Lung (tissue), 12 donors: ENCODE data around the gene RBP3. TPM values are rescaled to one million over a fixed set of nuclear protein-coding genes. Genes with fewer than 3 reads are reported as not detected.

Experiments
- ATAC-seq: fragments of 200-7000 bp; cut with Tn5 transposase; one replicate; pipeline ENCODE4 v1.9.1; 2020; ENCODE audit warnings: moderate number of reproducible peaks; ENCODE audit not compliant: insufficient read depth, low FRiP score
- DNase-seq, 3 donors: peaks; one replicate each; pipeline ENCODE4 v3.0.0-alpha.2; 2013 to 2017
- H3K27ac ChIP-seq, 2 donors: one replicate each; pipeline ENCODE4 v1.5.1; 2013; ENCODE audit warnings: mild to moderate bottlenecking in 2 of 2, moderate library complexity in 2 of 2, control low read depth in 1 of 2, inconsistent platforms in 1 of 2, low read depth in 1 of 2, low read length in 1 of 2
- H3K27me3 ChIP-seq, 3 donors: one replicate each; pipeline ENCODE4 v1.5.1; 2013; ENCODE audit warnings: low read length in 2 of 3; ENCODE audit not compliant: control insufficient read depth in 3 of 3, insufficient read depth in 3 of 3
- H3K36me3 ChIP-seq, 4 donors: one replicate each; pipeline ENCODE4 v1.5.1; 2013; ENCODE audit warnings: low read length in 4 of 4, mild to moderate bottlenecking in 1 of 4, moderate library complexity in 1 of 4; ENCODE audit not compliant: control insufficient read depth in 4 of 4, insufficient read depth in 4 of 4
- H3K4me1 ChIP-seq, 5 donors: one replicate each; pipeline ENCODE4 v1.5.1; 2013; ENCODE audit warnings: low read length in 5 of 5, mild to moderate bottlenecking in 2 of 5, moderate library complexity in 1 of 5; ENCODE audit not compliant: control insufficient read depth in 5 of 5, insufficient read depth in 5 of 5
- H3K4me3 ChIP-seq: one replicate; pipeline ENCODE4 v1.5.1; 2013; ENCODE audit warnings: mild to moderate bottlenecking, control low read depth, moderate library complexity
- H3K9ac ChIP-seq, 2 donors: one replicate each; pipeline ENCODE4 v1.5.1; 2013; ENCODE audit warnings: low read length in 2 of 2, control low read depth in 1 of 2; ENCODE audit not compliant: insufficient read depth in 1 of 2
- H3K9me3 ChIP-seq, 4 donors: one replicate each; pipeline ENCODE4 v1.5.1; 2013; ENCODE audit warnings: low read length in 3 of 4, mild to moderate bottlenecking in 1 of 4, moderate library complexity in 1 of 4; ENCODE audit not compliant: control insufficient read depth in 4 of 4, insufficient read depth in 3 of 4
- WGBS, 2 donors: extraction: QIAGEN DNeasy Blood & Tissue Kit; methylation state at CpG; one replicate each; pipeline ENCODE4 v1.1.7; 2013; 5-methylcytosine and 5-hydroxymethylcytosine counted together
- polyA plus RNA-seq, 2 donors: library from polyadenylated mRNA; stranded (reverse); fragments of 200-250 nt; gene quantifications; one replicate each; pipeline ENCODE4 v1.2.1, GENCODE V29; 2013
- total RNA-seq, 2 donors: library from RNA; depleted of rRNA in 1 of 2; stranded (reverse); fragments of >200 nt in 1 of 2; gene quantifications; one replicate each; pipeline ENCODE4 v1.2.1, GENCODE V29; 2014 to 2021
- TF ChIP-seq, protein P1 (sequence below): IDR thresholded peaks from 2 replicates; pipeline ENCODE4 v1.5.1; 2012; ENCODE audit warnings: mild to moderate bottlenecking; ENCODE audit errors: control extremely low read depth, extremely low read depth
- donor health status: control.
- donor health status: control.
- donor health status: Bipolar disorder and iron deficiency.
- donor health status: healthy.
- donor health status: DM: yes; HTN: yes; CAD: no.

Gene RBP3
- total and polyA plus RNA-seq, 4 donors: 0.01 TPM; not detected in 3

DNA sequence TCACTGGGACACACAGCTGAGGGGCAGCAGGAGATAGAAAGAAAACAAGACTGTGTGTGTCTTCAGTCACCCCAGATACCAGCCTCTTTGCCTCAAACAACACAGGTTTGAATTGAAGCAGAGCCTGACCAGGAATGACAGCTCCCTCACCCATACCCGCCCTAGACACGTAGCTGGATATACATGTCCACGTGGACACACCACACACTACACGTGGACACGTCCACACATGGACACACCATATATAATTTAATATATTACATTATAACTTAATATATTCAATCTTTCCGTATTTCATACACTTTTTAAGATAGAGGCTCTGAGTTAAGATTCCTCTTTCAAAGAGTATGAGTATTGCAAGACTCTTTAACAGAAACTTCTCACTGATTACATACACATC, 14.6 kb upstream of the RBP3 start:
- peaks cover 0 to 7% (median 0%) of the 10 kb centered on the region in 5 donors for H3K4me1 ChIP-seq
- H3K9ac ChIP-seq: no peak overlapping the region
- H3K9me3 ChIP-seq: peaks cover 0 to 2% (median 0%) of the 10 kb centered on the region in 4 donors
- 88 to 92% methylated on average over 6 of the region's 6 CpGs for WGBS, 2 donors
- no peak overlapping the region for H3K4me3 ChIP-seq
- ATAC-seq: no peak
- TF ChIP-seq, protein P1, sequence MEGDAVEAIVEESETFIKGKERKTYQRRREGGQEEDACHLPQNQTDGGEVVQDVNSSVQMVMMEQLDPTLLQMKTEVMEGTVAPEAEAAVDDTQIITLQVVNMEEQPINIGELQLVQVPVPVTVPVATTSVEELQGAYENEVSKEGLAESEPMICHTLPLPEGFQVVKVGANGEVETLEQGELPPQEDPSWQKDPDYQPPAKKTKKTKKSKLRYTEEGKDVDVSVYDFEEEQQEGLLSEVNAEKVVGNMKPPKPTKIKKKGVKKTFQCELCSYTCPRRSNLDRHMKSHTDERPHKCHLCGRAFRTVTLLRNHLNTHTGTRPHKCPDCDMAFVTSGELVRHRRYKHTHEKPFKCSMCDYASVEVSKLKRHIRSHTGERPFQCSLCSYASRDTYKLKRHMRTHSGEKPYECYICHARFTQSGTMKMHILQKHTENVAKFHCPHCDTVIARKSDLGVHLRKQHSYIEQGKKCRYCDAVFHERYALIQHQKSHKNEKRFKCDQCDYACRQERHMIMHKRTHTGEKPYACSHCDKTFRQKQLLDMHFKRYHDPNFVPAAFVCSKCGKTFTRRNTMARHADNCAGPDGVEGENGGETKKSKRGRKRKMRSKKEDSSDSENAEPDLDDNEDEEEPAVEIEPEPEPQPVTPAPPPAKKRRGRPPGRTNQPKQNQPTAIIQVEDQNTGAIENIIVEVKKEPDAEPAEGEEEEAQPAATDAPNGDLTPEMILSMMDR: no peak
- H3K27ac ChIP-seq: no peak overlapping the region
- H3K27me3 ChIP-seq: peaks cover 0 to 3% (median 0%) of the 10 kb centered on the region in 3 donors
- no peak for DNase-seq
- H3K36me3 ChIP-seq: no peaks in the 10 kb centered on the region

DNA sequence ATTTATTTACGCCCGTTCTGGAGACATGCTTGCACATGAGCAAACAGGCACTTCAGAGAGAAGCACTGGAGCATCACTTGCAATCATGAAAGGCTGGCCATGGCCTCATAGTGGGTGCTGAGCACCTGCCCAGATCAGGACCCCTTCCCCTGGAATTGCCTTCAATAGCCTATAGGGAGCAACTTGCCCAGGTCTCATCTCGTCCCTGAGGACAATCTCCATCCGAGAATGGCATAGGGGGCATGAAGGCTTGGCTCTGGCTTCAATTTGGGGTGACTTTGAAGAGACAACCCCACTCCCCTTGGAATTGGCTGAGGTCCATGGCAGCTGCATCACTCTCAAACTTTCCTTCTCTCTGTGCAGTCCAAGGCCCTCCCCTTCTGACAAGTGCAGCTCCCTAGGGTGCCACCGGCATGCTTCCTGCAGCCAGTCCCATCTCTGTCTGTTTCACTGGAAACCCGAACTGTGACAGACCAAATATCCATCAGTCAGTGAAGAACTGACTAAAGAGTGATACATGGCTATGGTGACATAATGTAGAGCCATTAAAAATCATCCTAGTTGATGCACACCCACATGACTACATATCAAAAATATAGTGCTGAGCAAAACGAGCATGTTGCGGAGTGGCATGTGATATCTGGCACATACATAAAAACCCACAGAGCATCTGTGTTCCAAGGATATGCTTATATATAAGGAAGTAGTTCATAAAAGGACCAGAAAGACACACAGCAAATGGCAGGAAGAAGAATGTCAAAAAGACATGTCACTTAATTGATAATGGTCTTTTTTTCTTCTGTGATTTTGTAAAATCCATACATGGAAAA, 13.5 kb upstream of the RBP3 start:
- ATAC-seq: no peak
- 84 to 86% methylated on average over 8 of the region's 8 CpGs for WGBS, 2 donors
- Histone ChIP-seq H3K4me1 (peaks cover 0 to 7% (median 0%) of the 10 kb centered on the region in 5 donors), H3K36me3 (no peaks in the 10 kb centered on the region), H3K27ac (no peak overlapping the region), H3K27me3 (peaks cover 0 to 3% (median 0%) of the 10 kb centered on the region in 3 donors), H3K4me3 (no peak overlapping the region), H3K9ac (no peak overlapping the region), H3K9me3 (peaks cover 0 to 2% (median 0%) of the 10 kb centered on the region in 4 donors)
- TF ChIP-seq, protein P1: no peak
- DNase-seq: no peak

DNA sequence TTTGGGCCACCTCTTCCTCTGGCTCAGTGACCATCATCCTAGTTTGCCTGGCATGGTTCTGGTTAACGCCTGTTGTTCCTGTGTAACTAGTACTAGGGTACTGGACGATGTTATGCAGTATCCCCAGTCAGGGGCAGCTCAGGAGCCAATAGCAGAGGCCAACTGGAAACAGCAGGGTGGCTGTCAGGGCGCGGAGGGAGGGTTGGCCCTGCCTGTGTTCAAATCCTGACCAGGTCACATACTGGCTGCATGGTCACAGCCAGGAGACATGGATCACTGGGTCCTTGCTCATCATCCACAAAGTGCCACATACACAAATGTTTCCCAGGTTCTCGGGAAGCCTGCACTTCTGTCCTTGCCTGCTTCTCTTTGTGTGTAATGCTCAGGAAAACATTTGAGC, 12.3 kb upstream of the RBP3 start:
- TF ChIP-seq, protein P1: no peak
- ATAC-seq (no peak), DNase-seq (no peak)
- no peak overlapping the region for H3K9ac ChIP-seq
- peaks cover 0 to 3% (median 0%) of the 10 kb centered on the region in 3 donors for H3K27me3 ChIP-seq
- WGBS, 2 donors: 90 to 93% methylated on average over 5 of the region's 5 CpGs
- H3K4me3 ChIP-seq: no peak overlapping the region
- peaks cover 0 to 7% (median 0%) of the 10 kb centered on the region in 5 donors for H3K4me1 ChIP-seq
- H3K36me3 ChIP-seq: no peaks in the 10 kb centered on the region
- peaks cover 0 to 2% (median 0%) of the 10 kb centered on the region in 4 donors for H3K9me3 ChIP-seq
- H3K27ac ChIP-seq: no peak overlapping the region
